HepG2 (cell line): ENCODE data around the gene UCN2. TPM values are rescaled to one million over a fixed set of nuclear protein-coding genes. Genes with fewer than 3 reads are reported as not detected.
A peak's percentile ranks its signal among the peaks of the same experiment; 100 is the strongest.

Source experiments
- PAX8 ChIP-seq: sonication (generic); formaldehyde crosslinking; IDR thresholded peaks from 2 replicates; pipeline ENCODE4 v1.8.0; 2022; ENCODE audit warnings: mild to moderate bottlenecking, missing genetic modification reagents, borderline replicate concordance
- ZMYM3 ChIP-seq: sonication (generic); formaldehyde crosslinking; IDR thresholded peaks from 2 replicates; pipeline ENCODE4 v1.5.1; 2020; ENCODE audit warnings: mild to moderate bottlenecking, missing genetic modification reagents
- ZNF317 ChIP-seq: sonication (generic); formaldehyde crosslinking; IDR thresholded peaks from 2 replicates; pipeline ENCODE4 v1.5.0; 2020; ENCODE audit warnings: mild to moderate bottlenecking, missing genetic modification reagents
- ZNF7 ChIP-seq: IDR thresholded peaks from 2 replicates; pipeline ENCODE4 v1.6.1; 2016; ENCODE audit warnings: missing biosample characterization, missing genetic modification reagents
- ZNF749 ChIP-seq: sonication (generic); formaldehyde crosslinking; IDR thresholded peaks from 2 replicates; pipeline ENCODE4 v1.8.0; 2022; ENCODE audit warnings: mild to moderate bottlenecking, missing genetic modification reagents, moderate library complexity, borderline replicate concordance
- polyA plus RNA-seq, 8 experiments: library from polyadenylated mRNA; depleted of rRNA in 3 of 8; stranded (reverse) in 7 of 8; unstranded in 1 of 8; fragments of >200 nt; fragmentation: Illumina TruSeq in 4 of 8; extraction: Trizol in 4 of 8; gene quantifications; 2 replicates each; pipeline versions ENCODE4 v1.2.1 to v1.2.3, GENCODE V29; 2011 to 2016; ENCODE audit warnings: low read depth in 4 of 8, missing spikeins in 1 of 8, mixed read lengths in 1 of 8; ENCODE audit not compliant: insufficient read depth in 1 of 8
- total RNA-seq, 5 experiments: library from RNA; depleted of rRNA; stranded (reverse); fragments of >200 nt; fragmentation: Illumina TruSeq; extraction: Trizol; gene quantifications; 2 replicates each; pipeline ENCODE4 v1.2.3, GENCODE V29; 2016; ENCODE audit warnings: low read depth in 1 of 5
- TF ChIP-seq, protein P1 (sequence below): sonication (generic); formaldehyde crosslinking; IDR thresholded peaks from 2 replicates; pipeline ENCODE4; 2020; ENCODE audit warnings: missing genetic modification reagents, mild to moderate bottlenecking, borderline replicate concordance
- TF ChIP-seq, protein P2 (sequence below): sonication (generic); formaldehyde crosslinking; IDR thresholded peaks from 2 replicates; pipeline ENCODE4 v1.4.0; 2020; ENCODE audit warnings: missing genetic modification reagents
- TF ChIP-seq, protein P3 (sequence below): sonication (generic); formaldehyde crosslinking; IDR thresholded peaks from 2 replicates; pipeline ENCODE4 v1.4.0; 2020; ENCODE audit warnings: missing genetic modification reagents, borderline replicate concordance

Gene UCN2
- total and polyA plus RNA-seq, 2 of the 13 experiments (the other 11 are each of a cell fraction or from before 2014, with no cell fraction given), result 0.07 to 1.5 TPM

- TF ChIP-seq, protein P1, sequence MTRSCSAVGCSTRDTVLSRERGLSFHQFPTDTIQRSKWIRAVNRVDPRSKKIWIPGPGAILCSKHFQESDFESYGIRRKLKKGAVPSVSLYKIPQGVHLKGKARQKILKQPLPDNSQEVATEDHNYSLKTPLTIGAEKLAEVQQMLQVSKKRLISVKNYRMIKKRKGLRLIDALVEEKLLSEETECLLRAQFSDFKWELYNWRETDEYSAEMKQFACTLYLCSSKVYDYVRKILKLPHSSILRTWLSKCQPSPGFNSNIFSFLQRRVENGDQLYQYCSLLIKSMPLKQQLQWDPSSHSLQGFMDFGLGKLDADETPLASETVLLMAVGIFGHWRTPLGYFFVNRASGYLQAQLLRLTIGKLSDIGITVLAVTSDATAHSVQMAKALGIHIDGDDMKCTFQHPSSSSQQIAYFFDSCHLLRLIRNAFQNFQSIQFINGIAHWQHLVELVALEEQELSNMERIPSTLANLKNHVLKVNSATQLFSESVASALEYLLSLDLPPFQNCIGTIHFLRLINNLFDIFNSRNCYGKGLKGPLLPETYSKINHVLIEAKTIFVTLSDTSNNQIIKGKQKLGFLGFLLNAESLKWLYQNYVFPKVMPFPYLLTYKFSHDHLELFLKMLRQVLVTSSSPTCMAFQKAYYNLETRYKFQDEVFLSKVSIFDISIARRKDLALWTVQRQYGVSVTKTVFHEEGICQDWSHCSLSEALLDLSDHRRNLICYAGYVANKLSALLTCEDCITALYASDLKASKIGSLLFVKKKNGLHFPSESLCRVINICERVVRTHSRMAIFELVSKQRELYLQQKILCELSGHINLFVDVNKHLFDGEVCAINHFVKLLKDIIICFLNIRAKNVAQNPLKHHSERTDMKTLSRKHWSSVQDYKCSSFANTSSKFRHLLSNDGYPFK, result no peak; the same call in 1 of the 2 replicates
- no peak for TF ChIP-seq PAX8 (CRISPR knock-in tag)
- no peak for TF ChIP-seq ZNF7 (CRISPR knock-in tag)
- TF ChIP-seq, protein P2, sequence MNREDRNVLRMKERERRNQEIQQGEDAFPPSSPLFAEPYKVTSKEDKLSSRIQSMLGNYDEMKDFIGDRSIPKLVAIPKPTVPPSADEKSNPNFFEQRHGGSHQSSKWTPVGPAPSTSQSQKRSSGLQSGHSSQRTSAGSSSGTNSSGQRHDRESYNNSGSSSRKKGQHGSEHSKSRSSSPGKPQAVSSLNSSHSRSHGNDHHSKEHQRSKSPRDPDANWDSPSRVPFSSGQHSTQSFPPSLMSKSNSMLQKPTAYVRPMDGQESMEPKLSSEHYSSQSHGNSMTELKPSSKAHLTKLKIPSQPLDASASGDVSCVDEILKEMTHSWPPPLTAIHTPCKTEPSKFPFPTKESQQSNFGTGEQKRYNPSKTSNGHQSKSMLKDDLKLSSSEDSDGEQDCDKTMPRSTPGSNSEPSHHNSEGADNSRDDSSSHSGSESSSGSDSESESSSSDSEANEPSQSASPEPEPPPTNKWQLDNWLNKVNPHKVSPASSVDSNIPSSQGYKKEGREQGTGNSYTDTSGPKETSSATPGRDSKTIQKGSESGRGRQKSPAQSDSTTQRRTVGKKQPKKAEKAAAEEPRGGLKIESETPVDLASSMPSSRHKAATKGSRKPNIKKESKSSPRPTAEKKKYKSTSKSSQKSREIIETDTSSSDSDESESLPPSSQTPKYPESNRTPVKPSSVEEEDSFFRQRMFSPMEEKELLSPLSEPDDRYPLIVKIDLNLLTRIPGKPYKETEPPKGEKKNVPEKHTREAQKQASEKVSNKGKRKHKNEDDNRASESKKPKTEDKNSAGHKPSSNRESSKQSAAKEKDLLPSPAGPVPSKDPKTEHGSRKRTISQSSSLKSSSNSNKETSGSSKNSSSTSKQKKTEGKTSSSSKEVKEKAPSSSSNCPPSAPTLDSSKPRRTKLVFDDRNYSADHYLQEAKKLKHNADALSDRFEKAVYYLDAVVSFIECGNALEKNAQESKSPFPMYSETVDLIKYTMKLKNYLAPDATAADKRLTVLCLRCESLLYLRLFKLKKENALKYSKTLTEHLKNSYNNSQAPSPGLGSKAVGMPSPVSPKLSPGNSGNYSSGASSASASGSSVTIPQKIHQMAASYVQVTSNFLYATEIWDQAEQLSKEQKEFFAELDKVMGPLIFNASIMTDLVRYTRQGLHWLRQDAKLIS (CRISPR knock-in tag), result no peak
- TF ChIP-seq, protein P3, sequence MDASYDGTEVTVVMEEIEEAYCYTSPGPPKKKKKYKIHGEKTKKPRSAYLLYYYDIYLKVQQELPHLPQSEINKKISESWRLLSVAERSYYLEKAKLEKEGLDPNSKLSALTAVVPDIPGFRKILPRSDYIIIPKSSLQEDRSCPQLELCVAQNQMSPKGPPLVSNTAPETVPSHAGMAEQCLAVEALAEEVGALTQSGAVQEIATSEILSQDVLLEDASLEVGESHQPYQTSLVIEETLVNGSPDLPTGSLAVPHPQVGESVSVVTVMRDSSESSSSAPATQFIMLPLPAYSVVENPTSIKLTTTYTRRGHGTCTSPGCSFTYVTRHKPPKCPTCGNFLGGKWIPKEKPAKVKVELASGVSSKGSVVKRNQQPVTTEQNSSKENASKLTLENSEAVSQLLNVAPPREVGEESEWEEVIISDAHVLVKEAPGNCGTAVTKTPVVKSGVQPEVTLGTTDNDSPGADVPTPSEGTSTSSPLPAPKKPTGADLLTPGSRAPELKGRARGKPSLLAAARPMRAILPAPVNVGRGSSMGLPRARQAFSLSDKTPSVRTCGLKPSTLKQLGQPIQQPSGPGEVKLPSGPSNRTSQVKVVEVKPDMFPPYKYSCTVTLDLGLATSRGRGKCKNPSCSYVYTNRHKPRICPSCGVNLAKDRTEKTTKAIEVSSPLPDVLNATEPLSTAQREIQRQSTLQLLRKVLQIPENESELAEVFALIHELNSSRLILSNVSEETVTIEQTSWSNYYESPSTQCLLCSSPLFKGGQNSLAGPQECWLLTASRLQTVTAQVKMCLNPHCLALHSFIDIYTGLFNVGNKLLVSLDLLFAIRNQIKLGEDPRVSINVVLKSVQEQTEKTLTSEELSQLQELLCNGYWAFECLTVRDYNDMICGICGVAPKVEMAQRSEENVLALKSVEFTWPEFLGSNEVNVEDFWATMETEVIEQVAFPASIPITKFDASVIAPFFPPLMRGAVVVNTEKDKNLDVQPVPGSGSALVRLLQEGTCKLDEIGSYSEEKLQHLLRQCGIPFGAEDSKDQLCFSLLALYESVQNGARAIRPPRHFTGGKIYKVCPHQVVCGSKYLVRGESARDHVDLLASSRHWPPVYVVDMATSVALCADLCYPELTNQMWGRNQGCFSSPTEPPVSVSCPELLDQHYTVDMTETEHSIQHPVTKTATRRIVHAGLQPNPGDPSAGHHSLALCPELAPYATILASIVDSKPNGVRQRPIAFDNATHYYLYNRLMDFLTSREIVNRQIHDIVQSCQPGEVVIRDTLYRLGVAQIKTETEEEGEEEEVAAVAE, result peak; percentile 25; the same call in 1 of the 2 replicates
- TF ChIP-seq ZNF317 (CRISPR knock-in tag), result no peak
- peak; percentile 44 for TF ChIP-seq ZMYM3
- TF ChIP-seq ZNF749 (CRISPR knock-in tag), result no peak
These were observed 6.6 kb downstream of the UCN2 start, which contains the start of gene PFKFB4 (continued) for GRCh38 chr3:48556796-48557626.
